Fibroblast of skin of right quadriceps (primary cell): ENCODE results near the gene HOXD10.

Source experiments
- DNase-seq: peaks from one replicate; pipeline ENCODE4 v3.0.0-alpha.2; 2013

HOXD10 gene

DNA sequence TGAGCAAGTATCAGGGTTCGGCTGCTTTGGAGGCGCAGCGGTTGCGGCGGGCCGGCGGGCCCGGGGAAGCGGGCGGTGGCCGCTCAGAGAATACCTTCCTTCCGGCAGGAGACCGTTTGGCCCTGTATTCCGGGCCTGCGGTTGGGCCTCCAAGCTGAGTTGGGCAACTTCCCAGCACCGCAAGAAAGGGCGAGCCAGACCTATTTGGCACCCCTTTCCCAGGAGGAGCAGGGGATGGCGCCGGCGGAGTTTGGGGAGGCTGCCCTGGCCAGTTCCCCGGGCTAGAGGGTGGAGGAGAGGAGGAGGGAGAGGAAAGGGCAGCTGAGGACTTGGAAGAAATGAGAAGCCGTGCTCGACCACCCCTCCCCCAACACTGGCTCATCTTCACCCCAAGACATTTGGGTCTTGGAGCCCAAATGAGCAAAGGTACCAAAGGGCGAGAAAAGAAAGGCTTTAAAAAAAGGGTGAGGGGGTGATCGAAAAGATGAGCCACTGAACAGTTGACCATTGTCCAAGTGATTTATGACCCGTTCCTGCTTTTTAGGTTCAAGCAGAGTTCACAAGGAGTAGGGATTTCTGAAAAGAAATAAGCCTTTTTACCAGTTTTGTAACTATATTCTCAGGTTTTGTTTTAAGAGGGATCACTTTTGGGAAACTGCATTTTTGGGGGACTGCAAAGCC lies 48.9 kb downstream of the HOXD10 start:
- no peak for DNase-seq

DNA sequence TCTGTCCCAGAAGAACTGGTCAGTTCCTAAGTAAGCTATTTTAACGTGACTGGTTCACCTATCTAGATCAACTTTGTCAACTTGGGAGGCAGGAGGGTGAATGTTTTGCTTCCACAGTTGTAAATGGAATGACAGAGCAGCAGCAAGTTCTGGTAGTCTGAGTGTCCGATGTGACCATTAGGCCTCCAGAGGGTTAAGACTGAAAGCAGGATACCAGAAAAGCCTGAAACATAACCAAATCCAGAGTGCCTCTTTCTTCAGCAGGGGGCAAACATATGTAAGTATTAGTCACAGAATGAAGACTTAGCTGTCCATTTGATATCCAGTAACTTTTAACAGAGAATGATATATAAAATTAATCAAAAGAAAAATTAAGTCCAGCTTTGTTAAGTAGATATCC lies 49.7 kb downstream of the HOXD10 start:
- no peak for DNase-seq

DNA sequence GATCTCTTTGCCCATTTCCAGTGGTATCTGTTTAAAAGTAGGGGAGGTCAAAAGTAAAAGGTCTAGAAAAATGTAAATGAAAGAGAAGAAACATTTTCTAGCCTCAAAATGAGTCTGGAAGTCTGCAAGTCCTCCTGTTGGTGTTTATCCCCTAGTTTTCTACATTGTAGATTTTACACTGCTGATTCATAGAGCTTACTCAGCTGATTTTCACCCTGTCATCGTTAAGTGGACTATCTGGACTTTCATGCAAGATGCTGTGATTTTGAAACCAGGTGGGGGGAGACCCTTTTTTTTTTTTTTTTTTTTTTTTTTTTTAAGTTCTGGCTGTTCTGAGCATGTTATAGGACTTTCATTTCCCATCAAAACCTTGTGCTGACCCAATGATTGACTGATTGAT lies 50.8 kb downstream of the HOXD10 start:
- peak; percentile 60 for DNase-seq

DNA sequence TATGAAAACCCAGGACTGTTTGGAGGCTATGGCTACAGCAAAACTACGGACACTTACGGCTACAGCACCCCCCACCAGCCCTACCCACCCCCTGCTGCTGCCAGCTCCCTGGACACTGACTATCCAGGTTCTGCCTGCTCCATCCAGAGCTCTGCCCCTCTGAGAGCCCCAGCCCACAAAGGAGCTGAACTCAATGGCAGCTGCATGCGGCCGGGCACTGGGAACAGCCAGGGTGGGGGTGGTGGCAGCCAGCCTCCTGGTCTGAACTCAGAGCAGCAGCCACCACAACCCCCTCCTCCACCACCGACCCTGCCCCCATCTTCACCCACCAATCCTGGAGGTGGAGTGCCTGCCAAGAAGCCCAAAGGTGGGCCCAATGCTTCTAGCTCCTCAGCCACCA lies 52.6 kb downstream of the HOXD10 start:
- DNase-seq = no peak
